NCI-H146 treated with DMSO at 0.1 percent for 48 hours (cell line): ENCODE results near the gene BCL6B.
"Not testable (repeated sequence)": the region's sequence is repeated elsewhere in the genome, so short reads cannot be mapped to it uniquely, and the experiment has no call there.

Source experiments
- DNase-seq: peaks from one replicate; lab custom pipeline; 2025; ENCODE audit not compliant: unreplicated experiment; lab: John Stamatoyannopoulos, UW

Gene BCL6B

GRCh38 chr17:7026471-7027115, 3.7 kb downstream of the BCL6B start:
- DNase-seq, result no peak

GRCh38 chr17:7027335-7027734, 4.5 kb downstream of the BCL6B start:
- no peak for DNase-seq

DNA sequence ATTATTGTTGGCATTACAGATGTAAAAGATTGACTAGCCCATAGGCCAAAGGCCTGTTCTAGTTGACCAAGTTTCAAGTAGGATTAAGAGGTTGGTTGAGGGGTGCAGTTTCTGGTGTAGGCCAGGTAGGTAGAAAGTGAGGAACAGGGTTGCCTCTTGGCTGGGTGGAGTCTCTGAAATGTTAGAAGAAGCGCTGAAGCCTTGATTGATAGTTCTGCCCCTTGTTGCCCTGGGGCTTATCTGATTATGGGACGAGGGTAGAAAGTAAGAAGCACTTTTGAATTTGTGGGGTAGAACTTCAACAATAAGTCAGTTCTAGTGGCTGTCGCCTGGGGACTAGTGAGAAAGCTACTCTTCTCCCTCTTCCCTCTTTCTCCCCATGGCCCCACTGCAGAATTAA, 6.2 kb downstream of the BCL6B start:
- DNase-seq, result no peak

- no peak for DNase-seq
These were observed 6.8 kb downstream of the BCL6B start for GRCh38 chr17:7029659-7030058.

GRCh38 chr17:7034955-7035590, 12.2 kb downstream of the BCL6B start:
- no peak for DNase-seq

DNA sequence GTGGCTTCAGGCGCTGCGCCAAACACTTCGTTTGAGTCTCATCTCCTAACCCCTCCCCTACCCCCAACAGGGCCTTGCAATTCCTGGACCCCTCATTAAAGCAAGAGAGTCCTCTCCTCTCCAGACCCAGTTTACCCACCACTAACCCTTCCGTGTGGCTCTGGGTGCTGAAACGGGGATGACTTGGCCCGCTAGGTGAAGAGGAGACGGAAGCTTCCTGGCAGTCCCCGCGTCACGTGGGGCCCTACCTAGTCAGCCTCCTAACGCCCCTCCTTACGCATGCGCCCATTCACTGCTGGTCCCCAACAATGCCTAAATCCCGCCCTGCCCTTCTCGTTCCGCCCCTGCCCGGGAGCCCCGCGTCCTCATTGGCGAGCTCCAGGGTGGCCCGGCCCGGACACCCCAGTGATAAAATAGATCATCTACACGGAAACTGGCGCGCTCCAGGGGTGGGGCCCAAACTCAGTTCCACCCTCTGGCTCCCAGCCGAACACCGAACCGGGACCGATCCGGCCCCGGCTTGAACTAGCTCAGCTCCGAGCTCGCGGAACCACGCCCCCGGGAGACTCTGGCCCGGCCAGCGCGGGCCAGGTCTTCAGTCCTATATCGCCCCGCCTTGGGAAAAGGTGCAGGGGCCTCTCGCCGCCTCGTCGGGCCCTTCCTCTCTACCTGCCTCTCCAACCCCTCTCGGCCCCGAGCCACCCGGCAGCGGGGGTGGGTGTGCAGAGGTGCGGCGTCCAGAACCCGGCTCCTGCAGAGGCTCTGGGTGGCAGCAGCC, 12.9 kb downstream of the BCL6B start, which contains the start of gene SLC16A13:
TSS of gene SLC16A13 (plus strand) at position 425 of the 778 bp plus-strand sequence. CDS start 368 bp downstream, outside the sequence.
- peak; percentile 89 for DNase-seq

- no peak for DNase-seq
These were observed 15.4 kb downstream of the BCL6B start for GRCh38 chr17:7038025-7038862.

DNA sequence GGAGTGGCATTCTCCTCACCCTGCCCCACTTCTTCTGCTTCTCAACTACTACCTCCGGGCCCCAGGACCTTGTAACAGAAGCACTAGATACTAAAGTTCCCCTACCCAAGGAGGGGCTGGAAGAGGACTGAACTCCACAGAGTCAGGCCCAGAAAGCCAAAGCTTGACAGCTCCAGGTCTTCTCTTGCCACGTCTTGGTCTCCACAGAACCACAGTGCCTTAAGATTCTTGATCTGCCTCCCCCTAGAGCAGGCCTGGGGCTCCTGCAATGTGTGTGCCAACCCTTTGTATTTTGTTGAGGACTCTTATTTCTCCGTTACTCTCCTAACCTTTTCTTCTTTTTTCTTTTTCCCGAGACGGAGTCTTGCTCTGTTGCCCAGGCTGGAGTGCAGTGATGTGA, 17.0 kb downstream of the BCL6B start:
- DNase-seq, result no peak

DNA sequence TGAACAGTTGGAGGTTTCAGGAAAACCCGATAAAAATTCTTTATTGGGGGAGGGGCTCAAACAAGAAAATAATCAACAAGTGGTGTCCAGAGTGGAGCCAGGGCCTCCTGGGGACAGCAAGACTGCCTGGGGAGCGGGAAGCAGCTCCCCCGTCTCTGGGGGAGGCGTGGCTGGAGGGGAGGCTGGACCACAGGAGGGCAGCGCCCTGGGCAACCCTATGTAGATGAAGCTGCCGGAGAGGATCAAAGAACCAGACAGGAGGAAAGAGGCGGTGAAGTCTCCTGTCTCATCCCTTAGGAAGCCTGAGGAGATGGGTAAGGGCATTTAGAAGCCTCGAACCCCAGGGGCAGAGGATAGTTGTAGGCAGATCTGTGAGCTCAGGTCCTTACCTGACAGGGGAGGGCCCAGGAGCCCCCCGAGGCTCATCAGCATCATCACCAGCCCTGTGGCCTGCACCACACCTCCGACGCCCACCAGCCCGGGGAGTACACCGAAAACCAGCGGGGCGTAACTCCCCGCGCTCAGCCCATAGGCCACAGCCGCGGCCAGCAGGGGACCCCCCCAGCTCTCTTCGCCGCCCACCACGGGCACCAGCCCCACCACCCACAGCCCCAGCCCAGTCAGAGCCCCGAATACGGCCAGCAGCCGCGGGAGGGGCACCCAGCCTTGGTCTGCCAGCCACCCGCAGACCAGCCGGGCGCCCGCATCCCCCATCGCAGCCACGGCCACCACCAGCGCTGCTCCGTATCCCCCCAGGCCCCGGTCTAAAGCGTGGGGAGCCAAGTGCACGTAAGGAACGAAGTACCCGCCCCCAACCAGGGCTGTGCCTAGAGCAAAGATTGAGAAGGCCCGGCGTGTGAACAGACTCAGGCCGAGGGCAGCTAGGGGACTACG, 19.0 kb downstream of the BCL6B start:
- no peak for DNase-seq

GRCh38 chr17:7042501-7043181, 19.8 kb downstream of the BCL6B start:
- no peak for DNase-seq

DNA sequence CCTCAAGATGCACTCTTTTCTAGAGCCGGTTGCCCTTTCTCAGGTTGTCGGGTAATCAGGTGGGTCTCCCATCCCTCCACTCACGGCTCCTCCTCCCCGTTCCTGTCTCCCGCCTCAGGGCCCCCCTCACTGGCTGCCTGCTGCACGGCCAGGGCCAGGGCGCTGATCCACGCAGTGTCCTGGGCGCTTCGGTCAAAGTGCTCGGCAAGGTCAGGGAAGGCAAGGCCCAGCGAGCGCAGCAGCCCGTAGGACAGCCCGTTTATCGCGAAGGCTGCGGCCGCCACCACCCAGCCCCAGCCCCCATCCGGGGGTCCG, 20.3 kb downstream of the BCL6B start:
- no peak for DNase-seq

DNA sequence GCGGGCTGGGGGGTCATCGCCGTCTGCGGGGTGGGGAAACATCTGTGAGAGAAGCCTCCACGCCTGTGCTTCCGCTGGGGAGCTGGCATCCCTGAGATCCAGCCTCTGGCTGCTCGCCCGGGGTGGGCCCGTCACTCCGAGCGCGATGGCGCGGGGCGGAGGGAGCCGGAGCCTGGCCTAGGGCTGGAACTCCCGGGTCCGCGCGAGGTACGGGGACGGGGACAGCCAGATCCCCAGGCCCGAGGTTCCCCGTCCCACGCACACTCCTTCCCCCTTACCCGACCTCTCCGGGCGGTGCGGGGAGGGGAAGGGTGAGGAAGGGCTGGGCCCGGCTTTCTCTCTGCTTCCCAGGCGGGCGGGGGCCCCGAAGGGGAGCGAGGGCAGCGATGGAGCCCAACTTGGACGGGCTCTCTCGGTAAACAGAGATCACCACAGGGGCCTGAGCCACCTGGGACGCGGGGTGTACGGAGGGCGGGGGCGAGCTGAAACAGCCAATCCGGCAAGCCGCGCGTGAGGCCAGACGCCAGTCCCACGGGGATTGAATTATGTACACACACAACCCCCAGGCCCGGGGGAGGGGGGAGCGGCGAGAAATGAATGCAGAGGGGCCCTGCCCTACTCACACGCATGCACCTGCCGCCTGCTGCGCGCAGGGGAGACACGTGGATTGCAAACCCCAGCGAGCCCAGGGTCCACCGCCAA, 20.8 kb downstream of the BCL6B start, which contains the start of gene SLC16A11:
TSS of gene SLC16A11 (minus strand) at position 596 of the 702 bp plus-strand sequence. CDS start at position 17, 579 bp downstream.
- peak; percentile 43 for DNase-seq

DNA sequence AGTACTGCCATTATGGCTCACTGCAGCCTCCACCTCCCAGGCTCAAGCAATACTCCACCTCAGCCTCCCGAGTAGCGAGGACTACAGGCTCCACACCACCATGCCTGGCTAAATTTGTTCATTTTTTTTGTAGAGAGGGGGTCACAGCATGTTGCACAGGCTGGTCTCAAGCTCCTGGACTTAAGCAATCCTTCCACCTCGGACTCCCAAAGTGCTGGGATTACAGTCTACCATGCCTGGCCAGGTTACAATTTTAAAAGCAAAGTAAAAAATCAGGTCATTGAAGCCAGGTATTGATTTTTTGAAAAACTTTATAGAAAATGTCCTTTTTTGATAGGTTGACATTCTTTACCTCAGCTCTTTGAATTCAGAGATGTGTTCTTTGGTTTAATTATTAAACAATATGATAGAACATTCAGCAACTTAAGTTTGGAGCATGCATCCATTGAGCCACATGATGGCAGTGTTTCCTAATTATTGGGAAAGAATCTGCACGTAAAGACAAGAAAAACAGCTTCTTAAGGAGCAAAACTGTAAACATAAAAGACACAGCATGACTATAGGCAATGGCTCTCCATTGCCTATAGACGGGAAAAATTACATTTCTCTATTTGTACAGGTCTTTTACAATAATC, 22.8 kb downstream of the BCL6B start:
- peak; percentile 49 for DNase-seq

DNA sequence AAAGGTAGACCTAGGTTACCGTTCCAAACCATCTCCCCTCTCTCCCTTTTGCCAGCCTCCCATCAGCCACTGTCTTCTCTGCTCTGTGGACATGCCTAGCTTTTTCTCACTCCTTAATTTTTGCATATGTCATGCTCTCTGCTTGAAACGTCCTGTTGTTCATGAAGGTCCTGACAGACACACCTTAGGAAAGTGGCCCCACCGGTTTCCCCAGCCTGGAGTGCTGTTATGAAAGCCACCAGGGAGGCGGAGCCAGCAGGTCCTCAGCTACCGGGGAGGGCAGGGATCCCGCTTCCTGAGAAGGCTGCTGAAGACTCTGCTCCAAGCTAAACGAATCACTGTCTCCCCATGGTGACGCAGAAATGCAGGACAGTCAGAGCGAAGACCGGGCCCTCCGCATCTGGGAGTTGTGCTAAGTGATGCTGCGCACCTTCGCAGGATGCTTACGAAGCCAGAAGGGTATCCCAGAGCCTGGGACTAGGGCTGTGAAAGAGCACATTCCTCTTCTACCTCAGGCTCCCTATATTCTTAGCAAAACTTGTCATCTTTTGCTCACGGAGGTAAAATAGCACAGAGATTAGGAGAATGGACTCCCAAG, 23.4 kb downstream of the BCL6B start:
- peak; percentile 49 for DNase-seq

- not testable (repeated sequence) for DNase-seq
These were observed 24.0 kb downstream of the BCL6B start for GRCh38 chr17:7046725-7047397.

DNA sequence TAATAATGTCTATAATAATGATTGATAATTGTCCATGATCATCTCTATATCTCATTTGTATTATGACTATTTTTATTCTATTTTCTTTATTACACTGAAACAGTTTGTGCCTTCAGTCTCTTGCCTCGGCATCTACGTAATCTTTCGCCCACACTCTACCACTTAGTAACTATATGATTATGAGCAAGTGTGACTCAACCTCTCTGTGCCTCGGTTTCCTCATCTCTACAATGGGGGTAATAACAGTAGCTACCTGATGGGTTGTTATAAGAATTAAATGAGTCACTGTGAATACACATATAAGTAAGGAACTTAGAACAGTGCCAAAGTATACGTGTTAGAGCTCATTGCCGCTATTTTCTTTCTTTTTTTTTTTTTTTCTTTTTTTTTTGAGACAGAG, 24.7 kb downstream of the BCL6B start:
- no peak for DNase-seq

DNA sequence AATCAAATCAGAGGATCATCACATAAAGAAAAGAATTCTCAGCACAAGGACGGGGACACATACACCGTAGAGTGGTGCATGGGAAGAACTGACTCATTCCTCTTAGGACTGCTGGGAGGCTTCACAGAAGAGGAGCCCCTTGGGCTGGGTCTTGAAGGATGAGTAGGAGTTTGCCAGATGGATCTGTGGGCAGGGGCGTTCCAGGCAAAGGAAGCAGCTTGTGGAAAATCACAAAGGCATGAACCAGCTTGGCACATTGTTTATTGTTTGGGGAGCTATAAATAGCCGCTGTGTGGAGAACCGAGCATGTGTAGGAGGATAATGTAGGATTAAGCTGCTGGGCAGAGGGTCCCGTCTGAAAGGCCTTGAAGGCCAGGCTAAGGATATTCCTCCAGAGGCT, 26.1 kb downstream of the BCL6B start:
- DNase-seq, result no peak

GRCh38 chr17:7050583-7050982, 27.7 kb downstream of the BCL6B start:
- DNase-seq, result not testable (repeated sequence)
